ENCODE data around the gene AQP4. TPM values are rescaled to one million over a fixed set of nuclear protein-coding genes. Genes with fewer than 3 reads are reported as not detected.

The AQP4 gene
- total RNA-seq, 5 donors from 2014 or later (not counting 1 experiment from before 2014, with no cell fraction given), result 0.10 to 0.35 (median 0.25) TPM; not detected in 2

- 80% methylated on average over 1 of the region's 1 CpG for WGBS (ENCODE audit: insufficient coverage)
- Histone ChIP-seq H3K27me3 (replicated peaks in 1 of 2; ENCODE audit: control insufficient read depth in 2 of 2, extremely low read depth in 1 of 2, insufficient read depth in 2 of 2, low read length in 1 of 2) (no peaks in the 10 kb centered on the region), H3K27ac (ENCODE audit: low read length) (no peak overlapping the region), H3K4me1 (ENCODE audit: control insufficient read depth in 1 of 2, extremely low read depth in 1 of 2, insufficient read depth in 2 of 2, low read length in 2 of 2) (no peaks in the 10 kb centered on the region), H3K4me3 (ENCODE audit: control insufficient read depth in 1 of 2, extremely low read depth in 1 of 2, low read length in 1 of 2) (no peak overlapping the region), H3K9me3 (no peaks in the 10 kb centered on the region), H3K36me3 (ENCODE audit: control insufficient read depth in 2 of 2, extremely low read depth in 1 of 2, insufficient read depth in 1 of 2, low read length in 1 of 2) (no peaks in the 10 kb centered on the region)
- ChIA-PET POLR2A (no interaction called here), CTCF (no interaction called here)
- Mint-ChIP-seq H3K27ac (no peak overlapping the region), H3K27me3 (no peaks in the 10 kb centered on the region), H3K4me1 (no peaks in the 10 kb centered on the region), H3K9me3 (peaks cover 7 to 25% (median 23%) of the 10 kb centered on the region in 3 donors), H3K36me3 (no peaks in the 10 kb centered on the region), H3K4me3 (no peak overlapping the region)
- DNase-seq, result no peak
- no peak for ATAC-seq (replicated peaks in 1 of 4)
These were observed 59.3 kb downstream of the AQP4 start for GRCh38 chr18:26806224-26806623.

- Mint-ChIP-seq H3K9me3 (peaks cover 0 to 20% (median 18%) of the 10 kb centered on the region in 3 donors), H3K4me1 (no peaks in the 10 kb centered on the region), H3K4me3 (no peak overlapping the region), H3K36me3 (no peaks in the 10 kb centered on the region), H3K27ac (no peak overlapping the region), H3K27me3 (no peaks in the 10 kb centered on the region)
- CTCF ChIA-PET, result no interaction called here
- H3K4me3 ChIP-seq (ENCODE audit: control insufficient read depth in 1 of 2, extremely low read depth in 1 of 2, low read length in 1 of 2), result no peak overlapping the region
- no peak overlapping the region for H3K27ac ChIP-seq (ENCODE audit: low read length)
- no peaks in the 10 kb centered on the region for H3K4me1 ChIP-seq (ENCODE audit: control insufficient read depth in 1 of 2, extremely low read depth in 1 of 2, insufficient read depth in 2 of 2, low read length in 2 of 2)
- no peaks in the 10 kb centered on the region for H3K36me3 ChIP-seq (ENCODE audit: control insufficient read depth in 2 of 2, extremely low read depth in 1 of 2, insufficient read depth in 1 of 2, low read length in 1 of 2)
- POLR2A ChIA-PET, result no interaction called here
- no peak for DNase-seq
- no peaks in the 10 kb centered on the region for H3K9me3 ChIP-seq
- 33% methylated on average over 1 of the region's 1 CpG for WGBS (ENCODE audit: insufficient coverage)
- no peaks in the 10 kb centered on the region for H3K27me3 ChIP-seq (replicated peaks in 1 of 2; ENCODE audit: control insufficient read depth in 2 of 2, extremely low read depth in 1 of 2, insufficient read depth in 2 of 2, low read length in 1 of 2)
- no peak for ATAC-seq (replicated peaks in 1 of 4)
These were observed 61.0 kb downstream of the AQP4 start for GRCh38 chr18:26804519-26804918.

- H3K27me3 Mint-ChIP-seq, result no peaks in the 10 kb centered on the region
These were observed 61.9 kb downstream of the AQP4 start for GRCh38 chr18:26803643-26804042.

GRCh38 chr18:26802330-26803200 lies 62.9 kb downstream of the AQP4 start:
- Histone ChIP-seq H3K27ac (ENCODE audit: low read length) (no peak overlapping the region), H3K27me3 (replicated peaks in 1 of 2; ENCODE audit: control insufficient read depth in 2 of 2, extremely low read depth in 1 of 2, insufficient read depth in 2 of 2, low read length in 1 of 2) (no peaks in the 10 kb centered on the region), H3K9me3 (no peaks in the 10 kb centered on the region), H3K4me1 (ENCODE audit: control insufficient read depth in 1 of 2, extremely low read depth in 1 of 2, insufficient read depth in 2 of 2, low read length in 2 of 2) (no peaks in the 10 kb centered on the region), H3K4me3 (ENCODE audit: control insufficient read depth in 1 of 2, extremely low read depth in 1 of 2, low read length in 1 of 2) (no peak overlapping the region), H3K36me3 (ENCODE audit: control insufficient read depth in 2 of 2, extremely low read depth in 1 of 2, insufficient read depth in 1 of 2, low read length in 1 of 2) (no peaks in the 10 kb centered on the region)
- Mint-ChIP-seq H3K36me3 (no peaks in the 10 kb centered on the region), H3K4me1 (no peaks in the 10 kb centered on the region), H3K4me3 (no peak overlapping the region), H3K27me3 (no peaks in the 10 kb centered on the region), H3K9me3 (peaks cover 5 to 26% (median 16%) of the 10 kb centered on the region in 3 donors), H3K27ac (no peak overlapping the region)
- CTCF ChIA-PET, result no interaction called here
- 40% methylated on average over 2 of the region's 4 CpGs for WGBS (ENCODE audit: insufficient coverage)
- POLR2A ChIA-PET, result no interaction called here
- no peak for ATAC-seq (replicated peaks in 1 of 4)
- no peak for DNase-seq

More at GRCh38 chr18:26803643-26804042, 61.9 kb downstream of the AQP4 start:
- Mint-ChIP-seq H3K4me3 (no peak overlapping the region), H3K9me3 (peaks cover 5 to 20% (median 17%) of the 10 kb centered on the region in 3 donors), H3K36me3 (no peaks in the 10 kb centered on the region), H3K4me1 (no peaks in the 10 kb centered on the region), H3K27ac (no peak overlapping the region)
- ChIA-PET POLR2A (no interaction called here), CTCF (no interaction called here)
- Histone ChIP-seq H3K4me1 (ENCODE audit: control insufficient read depth in 1 of 2, extremely low read depth in 1 of 2, insufficient read depth in 2 of 2, low read length in 2 of 2) (no peaks in the 10 kb centered on the region), H3K27ac (ENCODE audit: low read length) (no peak overlapping the region), H3K4me3 (ENCODE audit: control insufficient read depth in 1 of 2, extremely low read depth in 1 of 2, low read length in 1 of 2) (no peak overlapping the region), H3K27me3 (replicated peaks in 1 of 2; ENCODE audit: control insufficient read depth in 2 of 2, extremely low read depth in 1 of 2, insufficient read depth in 2 of 2, low read length in 1 of 2) (no peaks in the 10 kb centered on the region), H3K36me3 (ENCODE audit: control insufficient read depth in 2 of 2, extremely low read depth in 1 of 2, insufficient read depth in 1 of 2, low read length in 1 of 2) (no peaks in the 10 kb centered on the region), H3K9me3 (no peaks in the 10 kb centered on the region)
- ATAC-seq (replicated peaks in 1 of 4), result no peak
- no peak for DNase-seq
